ENCODE measurements around the gene DNMT1.
"Not testable (repeated sequence)": the region's sequence is repeated elsewhere in the genome, so short reads cannot be mapped to it uniquely, and the experiment has no call there.

Gene DNMT1

DNA sequence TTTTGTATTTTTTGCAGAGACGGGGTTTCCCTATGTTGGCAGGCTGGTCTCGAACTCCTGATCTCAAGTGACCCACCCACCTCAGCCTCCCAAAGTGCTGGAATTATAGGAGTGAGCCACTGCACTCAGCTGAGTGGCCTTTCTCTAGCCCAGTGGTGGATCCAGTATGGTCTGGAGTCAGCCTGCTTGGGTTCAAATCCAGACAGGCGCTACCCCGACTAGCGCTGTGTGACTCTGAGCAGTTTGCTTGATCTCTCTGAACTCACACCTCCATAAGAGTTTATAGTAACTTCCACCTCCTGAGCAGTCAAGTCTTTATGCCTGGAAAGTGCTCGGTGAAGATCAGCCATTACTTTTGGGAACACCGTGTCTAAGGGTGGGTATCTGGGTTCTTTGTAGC is 25.9 kb upstream of the DNMT1 start:
- DNase-seq: no peak

DNA sequence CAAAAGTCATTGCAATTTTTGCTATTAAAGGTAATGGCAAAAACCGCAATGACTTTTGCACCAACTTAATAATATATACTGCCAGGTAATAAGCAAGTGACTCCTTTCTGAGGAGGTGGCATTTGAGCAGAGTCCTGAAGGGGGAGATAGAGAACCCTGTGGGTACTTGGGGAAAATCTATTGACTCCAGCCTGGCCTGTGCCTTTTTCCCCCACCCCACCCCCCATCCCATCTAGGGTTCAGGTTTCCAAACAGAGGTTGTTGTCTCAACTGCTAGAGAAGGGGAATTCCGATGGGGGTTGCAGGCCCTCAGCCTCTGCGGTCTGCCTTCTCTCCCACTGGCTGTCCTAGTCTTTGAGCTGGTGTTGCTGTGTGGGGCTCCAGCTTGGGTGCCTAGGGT is 24.9 kb upstream of the DNMT1 start:
- DNase-seq: peak; percentile 37 to 50

DNA sequence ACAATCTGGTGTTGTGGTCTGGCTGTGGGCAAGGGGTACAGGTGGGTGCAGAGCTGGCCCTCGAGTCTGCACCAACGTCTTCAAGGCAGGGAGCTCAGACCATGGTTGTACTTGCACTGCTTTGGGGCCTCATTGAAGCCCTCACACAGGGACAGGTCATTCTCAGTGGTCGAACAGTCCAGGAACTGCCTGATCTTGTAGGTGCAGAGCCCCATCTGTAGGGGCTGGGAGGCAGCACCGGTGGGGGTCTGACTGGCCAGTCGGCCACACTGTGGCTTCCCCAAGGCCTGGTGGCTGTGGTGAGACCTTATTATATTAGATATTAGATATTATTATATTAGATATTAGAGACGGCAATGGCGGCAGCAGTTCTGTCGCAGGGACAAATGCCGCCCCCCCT is 22.3 kb upstream of the DNMT1 start:
- no peak for DNase-seq

DNA sequence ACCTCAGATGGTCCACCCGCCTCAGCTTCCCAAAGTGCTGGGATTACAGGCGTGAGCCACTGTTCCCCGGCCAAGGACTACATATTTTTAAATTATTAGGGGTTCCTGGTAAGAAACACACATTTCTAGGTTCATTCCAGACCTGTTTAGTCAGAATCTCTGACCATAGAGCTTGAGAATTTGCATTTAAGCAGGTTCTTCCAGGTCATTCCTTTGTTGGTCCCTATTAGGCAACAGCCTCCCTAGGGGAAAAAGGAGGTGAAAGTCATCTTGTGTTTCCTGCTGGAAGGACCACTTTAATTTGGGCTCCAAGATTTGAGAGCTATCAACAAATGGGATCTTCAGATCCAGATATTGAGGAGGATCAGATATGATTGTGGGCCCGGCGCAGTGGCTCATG is 20.0 kb upstream of the DNMT1 start:
- DNase-seq: no peak

DNA sequence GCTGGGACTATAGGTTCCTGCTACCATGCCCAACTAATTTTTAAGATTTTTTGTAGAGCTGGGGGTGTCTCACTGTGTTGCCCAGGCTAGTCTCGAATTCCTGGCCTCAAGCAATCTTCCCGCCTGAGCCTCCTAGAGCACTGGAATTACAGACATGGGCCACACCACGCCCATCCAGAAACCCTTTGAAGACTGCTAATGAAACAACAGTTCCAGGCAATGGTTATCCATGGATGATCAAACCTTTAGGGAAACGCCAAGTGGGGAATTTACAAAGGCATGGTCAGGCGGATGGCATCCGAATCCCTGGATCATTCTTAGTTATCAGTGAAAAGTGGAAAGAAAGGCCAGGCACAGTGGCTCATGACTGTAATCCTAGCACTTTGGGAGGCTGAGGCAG is 16.9 kb upstream of the DNMT1 start:
- no peak for DNase-seq

DNA sequence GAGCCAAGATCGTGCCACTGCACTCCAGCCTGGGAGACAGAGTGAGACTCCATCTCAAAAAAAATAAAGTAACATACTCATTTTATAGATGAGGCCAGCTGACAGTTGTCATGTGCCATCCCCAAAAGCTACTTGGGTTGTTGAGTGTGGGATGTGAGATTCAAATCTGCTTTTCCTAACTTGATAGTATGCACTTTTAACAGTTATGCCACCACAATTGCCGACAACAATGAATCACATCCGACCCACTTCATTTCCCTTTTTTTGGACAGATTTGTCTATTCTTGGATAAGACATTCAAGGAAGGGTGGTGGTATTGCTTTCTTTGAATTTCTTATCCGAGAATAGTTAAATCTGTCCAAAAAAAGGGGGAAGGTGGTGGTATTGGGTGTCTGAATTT is 16.3 kb upstream of the DNMT1 start:
- no peak for DNase-seq

DNA sequence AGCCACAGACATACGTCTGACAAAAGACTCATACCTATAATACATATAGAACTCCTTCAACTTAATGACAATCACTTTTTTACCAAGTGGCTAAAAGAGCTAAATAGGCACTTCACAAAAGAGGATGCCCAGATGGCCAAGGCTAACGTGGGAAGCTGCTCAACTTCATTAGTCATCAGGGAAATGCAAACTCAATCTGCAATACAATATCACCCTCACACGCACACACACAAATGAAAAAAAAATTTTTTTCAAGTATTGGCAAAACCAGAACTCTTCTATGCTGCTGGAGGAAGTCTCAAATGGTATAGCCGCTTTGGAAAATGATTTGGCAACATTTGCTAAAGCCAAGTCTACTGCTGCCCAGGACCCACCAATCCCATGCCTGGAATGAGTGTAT is 14.6 kb upstream of the DNMT1 start:
- no peak for DNase-seq

DNA sequence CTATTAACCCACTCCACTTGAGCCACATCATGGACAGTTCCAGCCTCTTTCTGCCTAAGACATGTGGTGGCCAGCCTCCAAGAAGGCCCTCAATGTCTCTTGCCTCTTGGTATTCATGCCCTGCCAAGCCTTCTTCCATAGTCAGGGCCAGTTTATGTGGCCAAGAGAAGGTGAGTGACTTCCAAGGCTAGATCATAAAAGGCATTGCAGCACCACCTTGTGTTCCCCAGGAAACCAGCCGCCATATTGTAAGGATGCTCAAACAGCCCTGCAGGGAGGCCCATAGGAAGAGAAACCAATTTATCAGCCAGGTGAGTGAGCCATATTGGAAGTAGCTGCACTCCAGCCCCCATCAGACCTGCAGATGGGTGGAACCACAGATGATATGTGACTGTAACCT is 12.3 kb upstream of the DNMT1 start:
- DNase-seq: no peak

DNA sequence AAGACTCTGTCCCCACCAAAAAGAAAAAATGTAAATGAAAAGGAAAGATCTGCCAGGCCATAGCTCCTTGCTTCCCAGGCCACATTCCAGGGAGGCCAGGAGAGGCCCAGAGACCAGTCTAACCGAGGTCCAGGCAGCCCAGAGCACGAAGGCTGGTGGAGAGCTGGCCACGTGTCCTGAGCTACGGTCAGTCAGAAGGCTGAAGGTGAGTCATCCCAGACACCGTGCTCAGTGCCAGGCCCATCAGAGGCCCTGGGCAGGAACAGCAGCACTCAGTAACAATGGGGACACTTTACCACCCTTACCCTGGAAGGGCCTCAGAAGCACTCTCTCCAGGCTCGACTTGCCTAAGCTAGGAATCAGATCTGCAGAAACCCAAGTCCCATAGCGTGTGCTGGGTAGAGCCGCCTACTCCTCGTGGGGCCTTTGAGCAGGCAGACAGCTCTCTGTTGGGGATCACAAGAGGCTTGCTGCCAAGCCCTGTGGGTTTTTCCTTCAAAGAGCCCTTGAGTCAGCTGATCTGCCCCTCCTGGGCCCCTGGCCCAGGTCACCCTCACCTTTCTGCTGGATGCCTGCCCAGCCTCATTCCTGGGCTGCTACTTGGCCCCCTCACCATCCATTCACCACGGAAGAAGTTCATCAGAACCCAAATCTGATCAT is 11.6 kb upstream of the DNMT1 start:
- DNase-seq: no peak

DNA sequence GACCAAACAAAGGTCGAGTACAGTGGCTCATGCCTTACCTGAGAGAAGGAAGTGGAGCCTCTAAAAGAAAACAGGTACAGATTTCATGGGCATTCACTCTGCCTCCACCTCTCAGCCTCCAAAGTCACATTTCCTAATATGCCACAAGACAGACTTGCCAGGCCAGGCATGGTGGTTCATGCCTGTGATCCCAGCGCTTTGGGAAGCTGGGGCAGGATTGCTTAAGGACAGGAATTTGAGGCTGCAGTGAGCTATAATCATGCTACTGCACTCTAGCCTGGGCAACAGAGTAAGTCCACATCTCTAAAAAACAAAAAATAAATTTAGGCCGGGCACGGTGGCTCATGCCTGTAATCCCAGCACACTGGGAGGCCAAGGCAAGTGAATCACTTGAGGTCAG is 10.9 kb upstream of the DNMT1 start:
- no peak for DNase-seq

DNA sequence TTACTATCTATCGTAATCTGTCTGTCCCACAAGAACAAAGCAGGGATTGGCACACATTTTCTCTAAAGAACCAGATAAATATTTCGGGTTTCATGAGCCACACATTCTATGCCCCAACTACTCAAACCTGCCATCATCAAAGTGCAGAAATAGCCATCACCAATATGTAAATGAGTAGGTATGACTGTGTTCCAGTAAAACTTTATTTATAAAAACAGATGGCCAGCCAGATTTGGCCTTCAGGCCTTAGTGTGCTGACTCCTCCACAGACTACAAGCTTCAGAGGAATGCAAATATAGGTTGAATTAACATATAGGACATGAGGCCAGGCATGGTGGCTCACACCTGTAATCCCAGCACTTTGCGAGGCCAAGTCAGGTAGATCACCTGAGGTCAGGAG is 8.9 kb upstream of the DNMT1 start:
- DNase-seq: no peak

DNA sequence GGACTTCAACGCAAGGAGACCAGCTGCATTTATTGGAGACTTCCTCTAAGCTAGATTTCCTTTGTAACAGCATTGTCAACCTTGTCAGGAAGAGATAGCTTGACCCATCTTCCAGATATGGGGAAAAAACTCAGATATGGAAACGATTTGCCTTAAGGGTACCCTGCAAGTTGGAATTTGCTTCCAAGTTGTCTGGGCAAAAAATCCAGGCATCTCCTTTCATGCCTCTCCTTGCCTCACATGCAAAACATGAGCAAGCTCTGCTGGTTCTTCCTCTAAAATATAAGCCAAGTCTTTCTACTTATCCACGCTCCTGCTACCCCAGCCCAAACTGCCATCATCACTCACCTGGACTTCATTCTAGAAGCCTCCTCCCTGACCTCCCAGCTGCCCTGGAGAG is 6.4 kb upstream of the DNMT1 start:
- no peak for DNase-seq

DNA sequence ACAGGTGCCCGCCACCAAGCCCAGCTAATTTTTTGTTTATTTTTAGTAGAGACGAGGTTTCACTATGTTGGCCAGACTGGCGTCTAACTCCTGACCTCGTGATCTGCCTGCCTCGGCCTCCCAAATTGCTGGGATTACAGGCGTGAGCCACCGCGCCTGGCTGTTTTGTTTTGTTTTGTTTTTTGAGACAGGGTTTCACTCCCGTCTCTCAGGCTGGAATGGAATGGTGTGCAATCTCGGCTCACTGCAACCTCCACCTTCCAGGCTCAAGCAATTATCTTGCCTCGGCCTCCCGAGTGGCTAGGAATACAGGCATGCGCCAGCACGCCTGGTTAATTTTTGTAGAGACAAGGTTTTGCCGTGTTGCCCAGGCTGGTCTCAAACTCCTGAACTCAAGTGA is 5.3 kb upstream of the DNMT1 start:
- not testable (repeated sequence) for DNase-seq

DNA sequence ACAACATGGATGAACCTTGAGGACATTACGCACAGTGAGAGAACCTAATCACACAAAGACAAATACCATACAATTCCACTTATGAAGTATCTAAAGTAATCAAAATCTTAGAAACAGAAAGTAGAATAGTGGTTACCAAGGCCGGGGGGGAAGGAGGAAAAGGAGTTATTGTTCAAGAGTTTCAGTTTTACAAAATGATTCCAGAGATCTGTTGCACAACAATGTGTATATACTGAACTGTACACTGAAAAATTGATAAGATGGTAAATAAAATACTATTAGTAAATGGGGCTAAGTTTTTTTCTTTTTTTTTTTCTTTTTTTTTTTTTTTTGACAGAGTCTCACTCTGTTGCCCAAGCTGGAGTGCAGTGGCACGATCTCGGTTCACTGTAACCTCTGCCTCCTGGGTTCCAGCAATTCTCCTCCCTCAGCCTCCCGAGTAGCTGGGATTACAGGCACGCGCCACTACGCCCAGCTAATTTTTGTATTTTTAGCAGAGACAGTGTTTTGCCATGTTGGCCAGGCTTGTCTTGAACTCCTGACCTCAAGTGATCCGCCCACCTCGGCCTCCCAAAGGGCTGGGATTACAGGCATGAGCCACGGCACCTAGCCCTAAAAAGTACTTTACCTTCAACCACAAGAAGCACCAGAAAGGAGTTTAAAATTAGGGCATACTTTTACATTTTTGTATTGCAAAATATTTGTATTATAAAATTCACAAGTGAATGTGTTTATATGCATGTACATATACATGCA is 4.3 kb upstream of the DNMT1 start:
- DNase-seq: peak in 1 of 2 experiments; percentile 25

DNA sequence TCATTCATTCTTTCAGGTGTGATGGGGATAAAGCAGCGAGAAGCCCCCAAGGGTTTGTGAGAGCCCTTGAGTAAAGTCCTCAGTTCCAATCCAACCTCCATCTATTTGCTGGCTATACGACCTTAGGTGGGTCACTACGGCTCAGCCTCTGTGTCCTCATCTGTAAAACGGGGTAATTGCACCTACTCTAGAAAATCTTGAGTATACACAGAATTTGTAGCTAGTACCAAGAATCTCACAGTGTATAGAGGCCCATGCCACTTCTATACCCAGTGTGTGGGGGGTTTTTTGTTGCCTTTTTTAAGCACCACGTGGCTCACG is 406 bp upstream of the DNMT1 start:
- no peak for DNase-seq

DNA sequence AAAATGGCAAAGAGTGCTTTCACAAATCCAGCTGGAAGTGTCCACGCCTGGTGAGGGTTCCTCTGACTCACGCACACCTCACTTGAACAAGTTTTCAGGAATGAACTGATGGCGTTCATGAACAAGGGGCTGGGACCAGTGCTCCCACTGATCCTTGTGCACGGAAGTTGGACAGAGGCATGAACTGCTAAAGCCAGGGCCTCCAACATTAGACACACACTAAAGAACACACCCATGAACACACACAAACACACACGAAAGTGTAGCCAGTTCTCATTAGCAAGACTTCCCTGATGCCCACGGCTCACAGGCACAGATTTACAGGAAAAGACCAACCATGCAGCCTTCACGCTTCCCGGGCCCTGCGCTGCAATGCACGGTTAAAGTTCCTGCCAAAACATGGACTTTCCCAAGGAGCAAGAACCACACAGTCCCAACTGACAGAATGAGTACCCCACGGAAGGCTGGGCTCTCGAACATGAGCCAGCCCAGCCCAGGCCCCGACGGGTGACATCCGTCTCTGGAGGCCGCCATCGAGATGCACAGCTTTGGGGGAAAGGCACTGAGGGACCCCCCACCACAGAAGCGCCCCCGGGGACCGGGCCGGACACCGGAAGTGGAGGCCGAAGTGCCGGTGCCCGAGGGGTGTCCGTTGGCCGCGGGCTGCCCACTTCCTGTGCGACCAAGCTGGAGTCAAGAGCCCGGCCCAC is 808 bp downstream of the DNMT1 start:
- peak; percentile 46 to 50 for DNase-seq

DNA sequence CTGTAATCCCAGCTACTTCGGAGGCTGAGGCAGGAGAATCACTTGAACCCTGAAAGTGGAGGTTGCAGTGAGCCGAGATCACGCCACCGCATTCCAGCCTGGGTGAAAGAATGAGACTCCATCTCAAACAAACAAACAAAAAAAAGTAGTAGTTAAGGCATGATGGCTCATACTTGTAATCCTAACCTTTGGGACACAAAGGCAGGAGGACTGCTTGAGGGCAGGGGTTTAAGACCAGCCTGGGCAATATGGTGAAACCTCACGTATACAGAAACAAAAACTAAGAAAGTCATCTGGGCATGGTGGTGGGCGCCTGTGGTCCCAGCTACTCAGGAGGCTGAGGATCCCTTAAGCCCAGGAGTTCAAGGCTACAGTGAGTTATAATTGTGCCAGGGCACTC is 1.8 kb downstream of the DNMT1 start:
- peak in 1 of 2 experiments; percentile 19 for DNase-seq

DNA sequence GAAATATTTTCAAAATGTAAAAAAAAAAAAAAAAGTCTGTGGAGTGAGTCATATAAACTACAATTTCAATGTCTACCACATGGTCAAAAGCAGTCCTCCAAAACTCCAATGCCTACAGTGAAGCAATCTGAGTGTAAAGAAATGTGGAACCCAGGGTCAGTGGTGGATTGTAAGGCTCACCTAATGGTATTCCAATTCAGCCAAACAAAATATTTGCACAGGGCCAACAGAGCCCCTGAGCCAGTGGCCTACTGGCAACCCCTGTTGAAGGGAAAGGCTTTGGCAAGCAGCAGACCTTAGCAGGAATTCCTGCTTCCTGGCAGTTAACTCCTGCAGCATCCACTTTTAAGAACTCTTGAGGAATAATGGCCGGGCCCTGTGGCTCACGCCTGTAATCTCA is 3.4 kb downstream of the DNMT1 start:
- no peak for DNase-seq

DNA sequence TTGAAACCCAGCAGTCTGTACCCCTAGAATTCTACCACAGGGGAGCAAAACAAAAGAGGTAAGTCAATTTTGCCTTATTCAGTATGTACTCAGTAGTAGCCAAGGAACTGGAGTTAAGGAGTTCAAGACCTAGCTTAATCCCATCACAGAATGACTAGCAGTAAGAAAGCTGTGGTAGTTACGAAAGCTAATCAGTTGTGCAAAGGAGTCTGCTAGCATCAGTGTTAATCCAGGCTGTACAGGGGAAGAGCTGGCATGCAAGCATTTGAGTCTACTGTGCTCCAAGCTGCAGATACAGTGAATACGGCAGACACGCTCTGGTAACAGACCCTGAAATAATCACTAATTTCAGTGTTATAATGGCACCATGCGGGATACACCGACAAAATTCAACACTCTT is 4.7 kb downstream of the DNMT1 start:
- DNase-seq: no peak

DNA sequence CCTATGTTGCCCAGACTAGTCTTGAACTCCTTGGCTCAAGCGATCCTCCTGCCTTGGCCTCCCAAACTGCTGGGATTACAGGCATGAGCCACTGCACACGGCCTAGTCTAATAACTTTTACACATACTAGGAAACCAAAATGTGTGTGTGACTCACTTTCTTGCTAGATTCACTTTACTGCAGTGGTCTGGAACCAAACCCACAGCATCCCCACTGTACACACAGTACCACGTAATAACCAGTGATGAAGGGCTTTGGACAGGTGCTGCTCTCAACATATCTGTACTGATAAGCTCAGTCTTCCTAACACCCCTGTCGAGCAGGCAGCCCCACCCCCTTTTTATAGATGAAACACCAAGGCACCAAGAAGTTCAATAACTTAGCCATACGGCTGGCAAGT is 5.1 kb downstream of the DNMT1 start:
- peak; percentile 29 to 50 for DNase-seq

DNA sequence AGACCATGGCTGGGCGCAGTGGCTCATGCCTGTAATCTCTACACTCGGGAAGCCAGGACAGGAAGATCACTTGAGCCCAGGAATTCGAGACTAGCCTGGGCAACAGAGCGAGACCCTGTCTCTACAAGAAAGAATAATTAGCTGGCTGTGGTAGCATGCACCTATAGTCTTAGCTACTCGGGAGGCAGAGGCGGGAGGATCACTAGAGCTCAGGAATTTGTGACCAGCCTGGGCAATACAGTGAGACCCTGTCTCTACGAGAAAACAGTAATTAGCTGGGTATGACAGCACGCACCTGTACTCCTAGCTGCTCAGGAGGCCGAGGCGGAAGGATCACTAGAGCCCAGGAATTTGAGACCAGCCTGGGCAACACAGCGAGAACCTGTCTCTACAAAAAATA is 7.4 kb downstream of the DNMT1 start:
- no peak for DNase-seq

DNA sequence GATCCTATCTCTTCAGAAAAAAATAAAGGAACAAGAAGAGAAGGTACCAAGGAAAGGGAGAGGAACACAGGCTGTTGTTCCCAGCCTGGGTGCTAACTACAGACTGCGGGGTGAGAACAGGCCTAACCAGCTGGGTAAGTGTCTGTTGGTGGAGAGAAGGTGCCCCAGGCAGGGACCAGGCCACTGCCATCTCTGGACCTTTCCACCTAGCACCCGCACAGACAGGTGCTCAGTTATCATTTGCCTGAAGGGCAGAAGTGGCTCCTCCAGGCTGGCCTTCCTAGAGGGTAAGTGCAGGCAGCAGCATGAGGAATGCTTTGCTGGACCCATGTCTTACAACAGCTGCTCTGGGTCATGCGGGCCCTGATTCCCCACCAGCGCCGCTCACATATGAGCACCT is 10.1 kb downstream of the DNMT1 start:
- DNase-seq: no peak

DNA sequence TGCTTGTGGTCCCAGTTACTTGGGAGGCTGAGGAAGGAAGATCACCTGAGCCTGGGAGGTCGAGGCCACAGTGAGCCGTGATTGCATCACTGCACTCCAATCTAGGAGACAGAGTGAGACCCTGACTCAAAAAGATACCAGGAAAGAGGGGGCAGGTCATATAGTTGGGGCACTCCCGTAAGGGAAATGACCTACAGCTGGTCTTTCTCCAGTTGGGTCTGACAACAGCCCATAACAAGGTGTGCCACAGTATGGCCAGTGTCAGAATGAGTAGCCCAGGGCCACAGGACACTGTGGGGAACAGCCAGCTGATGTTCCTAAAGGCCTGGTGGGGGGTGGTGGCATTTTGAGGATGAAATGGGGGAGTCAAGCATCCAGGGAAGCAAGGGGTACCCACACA is 10.8 kb downstream of the DNMT1 start:
- no peak for DNase-seq

DNA sequence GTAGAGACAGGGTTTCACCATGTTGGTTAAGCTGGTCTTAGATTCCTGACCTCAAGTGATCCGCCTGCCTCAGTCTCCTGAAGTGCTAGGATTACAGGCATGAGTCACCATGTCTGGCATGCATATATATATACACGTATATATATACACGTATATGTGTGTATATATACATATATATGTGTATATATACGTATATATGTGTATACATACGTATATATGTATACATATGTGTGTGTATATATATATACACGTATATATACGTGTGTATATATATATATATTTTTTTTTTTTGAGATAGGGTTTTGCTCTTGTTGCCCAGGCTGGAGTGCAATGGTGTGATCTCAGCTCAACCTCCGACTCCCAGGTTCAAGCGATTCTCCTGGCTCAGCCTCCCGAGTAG is 11.9 kb downstream of the DNMT1 start:
- no peak for DNase-seq

DNA sequence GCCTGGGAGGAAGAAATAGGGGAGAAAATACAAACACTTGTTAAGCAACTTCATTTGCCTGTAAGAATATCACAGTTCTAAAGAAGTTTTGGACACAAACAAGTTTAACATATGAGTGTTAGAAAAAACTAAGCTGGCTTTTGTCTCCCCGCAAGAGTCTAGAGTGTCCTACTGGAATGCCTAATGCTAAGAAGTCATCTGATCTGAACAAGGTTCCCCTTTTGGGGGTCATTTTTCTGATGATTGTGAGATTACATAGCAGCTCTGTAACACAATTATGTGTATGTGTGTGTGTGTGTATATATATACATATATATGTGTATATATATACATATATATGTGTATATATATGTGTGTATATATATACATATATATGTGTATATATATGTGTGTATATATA is 12.7 kb downstream of the DNMT1 start:
- no peak for DNase-seq
